Sigmoid colon (tissue), 7 donors: ENCODE results near the gene C8G. TPM values are rescaled to one million over a fixed set of nuclear protein-coding genes. Genes with fewer than 3 reads are reported as not detected.

Experiments
- DNase-seq: peaks from one replicate; pipeline ENCODE4 v3.0.0-alpha.2; 2019
- H3K27ac ChIP-seq, 4 donors: fragments of 200-600 bp; sonication (generic); one replicate each; pipeline ENCODE4 v1.5.1; 2016 to 2019; ENCODE audit warnings: mild to moderate bottlenecking in 1 of 4
- H3K27me3 ChIP-seq, 3 donors: fragments of 200-600 bp; sonication (generic); one replicate each; pipeline ENCODE4 v1.5.1; 2019; ENCODE audit warnings: mild to moderate bottlenecking in 1 of 3
- H3K36me3 ChIP-seq, 4 donors: fragments of 200-600 bp; sonication (generic); one replicate each; pipeline ENCODE4 v1.5.1; 2016 to 2019
- H3K4me1 ChIP-seq, 4 donors: fragments of 200-600 bp; sonication (generic); one replicate each; pipeline ENCODE4 v1.5.1; 2017 to 2019
- H3K4me3 ChIP-seq, 4 donors: fragments of 200-600 bp; sonication (generic); one replicate each; pipeline ENCODE4 v1.5.1; 2017 to 2019; ENCODE audit warnings: mild to moderate bottlenecking in 2 of 4, moderate library complexity in 1 of 4
- H3K9me3 ChIP-seq, 4 donors: fragments of 200-600 bp in 3 of 4; sonication (generic) in 3 of 4; one replicate each; pipeline versions ENCODE4 v1.5.1 to v1.6.1; 2013 to 2019
- CTCF ChIP-seq, 4 experiments: fragments of 450-650 bp in 3 of 4; fragments of 200-600 bp in 1 of 4; IDR thresholded peaks; one replicate each; pipeline ENCODE4 v1.5.1; 2016 to 2019; ENCODE audit warnings: antibody characterized with exemption in 4 of 4, mild to moderate bottlenecking in 3 of 4, moderate library complexity in 2 of 4
- EP300 ChIP-seq, 4 donors: sonication (generic); formaldehyde crosslinking; IDR thresholded peaks; one replicate each; pipeline ENCODE4 v1.6.1; 2017; ENCODE audit warnings: antibody characterized with exemption in 4 of 4
- POLR2A ChIP-seq, 2 donors: fragments of 450-650 bp; IDR thresholded peaks; one replicate each; pipeline ENCODE4 v1.6.1; 2016; ENCODE audit warnings: antibody characterized with exemption in 2 of 2, mild to moderate bottlenecking in 2 of 2, moderate library complexity in 2 of 2
- POLR2AphosphoS5 ChIP-seq, 4 donors: sonication (generic); formaldehyde crosslinking; IDR thresholded peaks; one replicate each; pipeline ENCODE4 v1.6.1; 2017; ENCODE audit warnings: antibody characterized with exemption in 4 of 4
- WGBS, 2 donors: extraction: QIAGEN DNeasy Blood & Tissue Kit; methylation state at CpG; one replicate each; pipeline ENCODE4 v1.1.7; 2013; 5-methylcytosine and 5-hydroxymethylcytosine counted together
- intact Hi-C: fragments of 100-400 bp; cut with DNase I; formaldehyde crosslinking; loops from one replicate; pipeline ENCODE4 v1.15.1; 2023
- polyA plus RNA-seq, 3 donors: library from polyadenylated mRNA; stranded (reverse); fragments of 200-250 nt; gene quantifications; one replicate each; pipeline ENCODE4 v1.2.3, GENCODE V29; 2013
- total RNA-seq, 4 donors: library from RNA; depleted of rRNA; stranded (reverse); fragments of >200 nt; gene quantifications; one replicate each; pipeline ENCODE4 v1.1.0, GENCODE V29; 2016
- donor health status: healthy with polysubstance abuse.
- donor health status: Bipolar disorder and iron deficiency.
- donor health status: healthy.

C8G gene
- total and polyA plus RNA-seq, 7 donors, result 4.2 to 11.1 (median 5.4) TPM; not detected in 4

GRCh38 chr9:136925414-136926153 lies 19.5 kb upstream of the C8G start:
- H3K27ac ChIP-seq, result no peak overlapping the region
- H3K9me3 ChIP-seq, result no peaks in the 10 kb centered on the region
- no peak for TF ChIP-seq CTCF (IDR thresholded peaks at IDR 0.05)
- TF ChIP-seq POLR2AphosphoS5 (IDR thresholded peaks at IDR 0.05), result no peak
- no peak for TF ChIP-seq EP300 (IDR thresholded peaks at IDR 0.05)
- no peak for TF ChIP-seq POLR2A (IDR thresholded peaks at IDR 0.05)
- H3K4me3 ChIP-seq, result no peak overlapping the region
- peaks cover 0 to 44% (median 12%) of the 10 kb centered on the region in 4 donors for H3K36me3 ChIP-seq
- intact Hi-C loops, result no loop called here
- no peaks in the 10 kb centered on the region for H3K27me3 ChIP-seq
- no peak for DNase-seq
- no peaks in the 10 kb centered on the region for H3K4me1 ChIP-seq
- 85 to 89% methylated on average over 33 of the region's 33 CpGs for WGBS, 2 donors

- no peak overlapping the region for H3K4me3 ChIP-seq
- 80 to 89% methylated on average over 9 of the region's 9 CpGs for WGBS, 2 donors
- H3K36me3 ChIP-seq, result peaks cover 0 to 38% (median 8%) of the 10 kb centered on the region in 4 donors
- no peaks in the 10 kb centered on the region for H3K9me3 ChIP-seq
- TF ChIP-seq EP300 (IDR thresholded peaks at IDR 0.05) (no peak), POLR2AphosphoS5 (IDR thresholded peaks at IDR 0.05) (no peak), POLR2A (IDR thresholded peaks at IDR 0.05) (no peak), CTCF (IDR thresholded peaks at IDR 0.05) (no peak)
- no peaks in the 10 kb centered on the region for H3K4me1 ChIP-seq
- H3K27ac ChIP-seq, result no peak overlapping the region
- no peak for DNase-seq
- intact Hi-C loops, result no loop called here
- no peaks in the 10 kb centered on the region for H3K27me3 ChIP-seq
These were observed 18.8 kb upstream of the C8G start for GRCh38 chr9:136926154-136926704.

- no peak for DNase-seq
- TF ChIP-seq CTCF (IDR thresholded peaks at IDR 0.05) (no peak), EP300 (IDR thresholded peaks at IDR 0.05) (no peak), POLR2AphosphoS5 (IDR thresholded peaks at IDR 0.05) (no peak), POLR2A (IDR thresholded peaks at IDR 0.05) (no peak)
- WGBS, 2 donors, result 94 to 96% methylated on average over 13 of the region's 13 CpGs
- no peak overlapping the region for H3K27ac ChIP-seq
- H3K4me1 ChIP-seq, result no peaks in the 10 kb centered on the region
- intact Hi-C loops, result no loop called here
- peaks cover 0 to 33% (median 8%) of the 10 kb centered on the region in 4 donors for H3K36me3 ChIP-seq
- no peaks in the 10 kb centered on the region for H3K9me3 ChIP-seq
- H3K4me3 ChIP-seq, result no peak overlapping the region
- H3K27me3 ChIP-seq, result no peaks in the 10 kb centered on the region
These were observed 18.3 kb upstream of the C8G start for GRCh38 chr9:136926749-136927148.

- TF ChIP-seq POLR2AphosphoS5 (IDR thresholded peaks at IDR 0.05) (no peak), EP300 (IDR thresholded peaks at IDR 0.05) (no peak), CTCF (IDR thresholded peaks at IDR 0.05) (no peak), POLR2A (IDR thresholded peaks at IDR 0.05) (no peak)
- intact Hi-C loops, result no loop called here
- H3K4me1 ChIP-seq, result no peaks in the 10 kb centered on the region
- WGBS, 2 donors, result 82 to 85% methylated on average over 23 of the region's 23 CpGs
- H3K36me3 ChIP-seq, result peaks cover 0 to 26% (median 8%) of the 10 kb centered on the region in 4 donors
- DNase-seq, result no peak
- no peaks in the 10 kb centered on the region for H3K27me3 ChIP-seq
- H3K27ac ChIP-seq, result no peak overlapping the region
- no peak overlapping the region for H3K4me3 ChIP-seq
- no peaks in the 10 kb centered on the region for H3K9me3 ChIP-seq
These were observed 17.4 kb upstream of the C8G start for GRCh38 chr9:136927343-136928271.
